Kidney epithelial cell (primary cell): ENCODE results near the gene GPR151. TPM values are rescaled to one million over a fixed set of nuclear protein-coding genes. Genes with fewer than 3 reads are reported as not detected.
"Not testable (repeated sequence)": the region's sequence is repeated elsewhere in the genome, so short reads cannot be mapped to it uniquely, and the experiment has no call there.

ENCODE experiments used
- DNase-seq: peaks from one replicate; pipeline ENCODE4 v3.0.0-alpha.2; 2010; ENCODE audit warnings: low read depth
- H3K27me3 ChIP-seq: 2 replicates; pipeline ENCODE4 v1.6.0; 2011; ENCODE audit warnings: low read length; ENCODE audit not compliant: control insufficient read depth, insufficient read depth
- H3K36me3 ChIP-seq: 2 replicates; pipeline ENCODE4 v1.5.1; 2011; ENCODE audit warnings: low read length; ENCODE audit not compliant: control insufficient read depth, insufficient read depth
- H3K4me3 ChIP-seq: 2 replicates; pipeline ENCODE4 v1.5.1; 2011; ENCODE audit warnings: low read depth, mild to moderate bottlenecking, control low read depth, low read length
- CTCF ChIP-seq: IDR thresholded peaks from 2 replicates; pipeline ENCODE4 v1.5.1; 2011; ENCODE audit warnings: mild to moderate bottlenecking, moderate library complexity, low read length, control low read depth, inconsistent platforms; ENCODE audit not compliant: insufficient read depth, poor library complexity, severe bottlenecking
- total RNA-seq: library from RNA; depleted of rRNA; stranded (reverse); fragments of >200 nt; gene quantifications from 2 replicates; pipeline ENCODE4 v1.2.3, GENCODE V29; 2015

GPR151 gene
- total RNA-seq, result not detected in 2 replicates

- no peak for DNase-seq
- no peaks in the 10 kb centered on the region for H3K36me3 ChIP-seq
- no peak for TF ChIP-seq CTCF
- no peak within 1 kb of the TSS for H3K4me3 ChIP-seq
- H3K27me3 ChIP-seq, result no peaks in the 10 kb centered on the region
These were observed at the start of gene GPR151 for GRCh38 chr5:146516151-146516475. GPR151 (minus strand) TSS chr5:146516190; CDS start chr5:146516113, 77 bp downstream.

DNA sequence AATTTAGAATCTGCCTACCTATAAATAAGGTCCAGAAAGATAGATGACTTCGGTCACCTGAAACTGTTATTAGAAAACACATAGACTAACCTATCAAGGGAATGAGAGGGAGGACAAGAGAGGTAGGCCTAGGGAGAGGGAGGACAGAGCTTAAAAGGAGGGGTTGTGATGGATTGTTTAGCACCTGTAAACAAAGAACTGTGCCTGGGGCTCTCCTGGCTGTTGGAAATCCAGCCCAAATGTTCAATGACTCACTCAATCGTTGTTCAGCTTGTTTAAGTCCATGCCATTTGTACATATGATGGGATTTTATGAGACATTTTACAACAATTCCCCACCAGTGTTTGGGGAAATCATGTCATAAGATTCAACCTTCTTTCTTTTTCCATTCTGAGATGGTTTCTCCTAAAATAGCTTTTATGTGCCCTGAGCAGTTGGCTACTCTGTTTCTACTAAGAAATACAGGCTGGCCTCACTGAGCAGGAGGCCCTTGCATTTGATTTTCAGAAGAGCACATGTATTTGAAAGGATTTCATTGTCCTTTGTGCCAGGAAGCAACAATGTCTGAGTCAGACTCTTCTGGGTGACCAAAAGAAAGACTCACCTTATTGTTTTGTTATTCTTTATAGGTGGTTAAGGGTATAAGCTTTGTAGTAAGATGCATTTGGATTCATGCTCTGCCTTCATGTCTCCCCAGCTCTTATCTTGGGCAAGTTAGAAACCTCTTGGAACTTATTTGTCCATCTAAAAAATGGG lies 48.2 kb upstream of the GPR151 start:
- TF ChIP-seq CTCF, result no peak
- DNase-seq, result no peak
- Histone ChIP-seq H3K27me3 (no peaks in the 10 kb centered on the region), H3K36me3 (no peaks in the 10 kb centered on the region), H3K4me3 (no peak overlapping the region)

GRCh38 chr5:146562461-146562860 lies 46.5 kb upstream of the GPR151 start:
- no peak for TF ChIP-seq CTCF
- no peaks in the 10 kb centered on the region for H3K27me3 ChIP-seq
- no peak for DNase-seq
- no peak overlapping the region for H3K4me3 ChIP-seq
- no peaks in the 10 kb centered on the region for H3K36me3 ChIP-seq

- DNase-seq, result no peak
- Histone ChIP-seq H3K4me3 (no peak overlapping the region), H3K27me3 (no peaks in the 10 kb centered on the region), H3K36me3 (no peaks in the 10 kb centered on the region)
- TF ChIP-seq CTCF, result no peak
These were observed 45.7 kb upstream of the GPR151 start for GRCh38 chr5:146561711-146562110.

DNA sequence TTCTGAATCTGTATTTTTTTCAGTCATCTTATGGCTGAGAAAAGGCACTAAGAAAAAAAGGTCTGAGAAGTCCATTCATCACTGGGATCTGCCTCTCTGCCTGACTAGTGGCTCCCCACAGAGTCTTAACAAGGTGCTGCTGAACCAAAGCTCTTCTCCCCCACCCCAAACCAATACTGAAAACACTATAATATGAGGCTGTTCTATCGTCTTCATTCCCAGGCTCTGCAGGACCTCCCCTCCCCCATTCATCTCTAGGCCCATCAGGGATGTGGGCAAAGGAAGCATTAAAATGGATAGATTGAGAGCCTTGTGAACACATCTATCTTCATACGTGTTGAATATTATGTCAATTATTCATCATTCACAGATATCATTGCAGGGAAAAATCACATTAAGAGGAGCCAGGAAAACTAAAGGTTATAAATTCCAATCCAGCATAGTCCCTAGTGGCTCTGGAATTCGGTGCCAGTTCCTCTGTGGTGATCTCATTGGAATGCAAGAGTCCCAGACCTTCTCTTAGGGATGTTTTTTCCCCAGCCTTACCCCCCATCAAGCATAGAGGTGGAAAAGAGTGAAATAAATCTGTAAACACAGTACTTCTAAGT lies 44.3 kb upstream of the GPR151 start:
- Histone ChIP-seq H3K4me3 (no peak overlapping the region), H3K36me3 (no peaks in the 10 kb centered on the region), H3K27me3 (no peaks in the 10 kb centered on the region)
- TF ChIP-seq CTCF, result no peak
- DNase-seq, result no peak

- not testable (repeated sequence) for H3K27me3 ChIP-seq, DNase-seq, H3K36me3 ChIP-seq, H3K4me3 ChIP-seq
These were observed 40.9 kb upstream of the GPR151 start for GRCh38 chr5:146556884-146557283.
